Liver (tissue), 9 donors: ENCODE results near the gene MOB1B. TPM values are rescaled to one million over a fixed set of nuclear protein-coding genes. Genes with fewer than 3 reads are reported as not detected.
A peak's percentile ranks its signal among the peaks of the same experiment; 100 is the strongest.

Experiments
- DNase-seq: peaks from one replicate; pipeline ENCODE4 v3.0.0-alpha.2; 2017; ENCODE audit warnings: low spot score
- H3K27ac ChIP-seq, 2 donors: one replicate each; pipeline ENCODE4 v1.7.0; 2013; ENCODE audit warnings: inconsistent platforms in 2 of 2, low read length in 2 of 2, control low read depth in 1 of 2, low read depth in 1 of 2, mild to moderate bottlenecking in 1 of 2
- H3K27me3 ChIP-seq, 4 donors: one replicate each; pipeline versions ENCODE4 v1.6.1 to v1.7.0; 2013; ENCODE audit warnings: low read length in 3 of 4, inconsistent platforms in 1 of 4, mild to moderate bottlenecking in 1 of 4, moderate library complexity in 1 of 4; ENCODE audit not compliant: control insufficient read depth in 4 of 4, insufficient read depth in 4 of 4
- H3K36me3 ChIP-seq, 4 donors: one replicate each; pipeline versions ENCODE4 v1.6.1 to v1.7.0; 2013; ENCODE audit warnings: low read length in 3 of 4, mild to moderate bottlenecking in 3 of 4, low read depth in 1 of 4, moderate library complexity in 1 of 4; ENCODE audit not compliant: control insufficient read depth in 4 of 4, insufficient read depth in 3 of 4
- H3K4me1 ChIP-seq, 4 donors: one replicate each; pipeline versions ENCODE4 v1.6.1 to v1.7.0; 2013; ENCODE audit warnings: low read length in 3 of 4, mild to moderate bottlenecking in 3 of 4, moderate library complexity in 1 of 4; ENCODE audit not compliant: control insufficient read depth in 4 of 4, insufficient read depth in 4 of 4
- H3K4me3 ChIP-seq, 3 donors: one replicate each; pipeline versions ENCODE4 v1.6.1 to v1.7.0; 2013; ENCODE audit warnings: low read length in 3 of 3, control low read depth in 1 of 3, low read depth in 1 of 3, mild to moderate bottlenecking in 1 of 3
- H3K9ac ChIP-seq, 2 donors: one replicate each; pipeline ENCODE4 v1.7.0; 2013; ENCODE audit warnings: low read length in 2 of 2, mild to moderate bottlenecking in 2 of 2, moderate library complexity in 2 of 2, control low read depth in 1 of 2, low read depth in 1 of 2
- H3K9me3 ChIP-seq, 4 donors: one replicate each; pipeline versions ENCODE4 v1.6.1 to v1.7.0; 2013; ENCODE audit warnings: low read length in 3 of 4; ENCODE audit not compliant: control insufficient read depth in 4 of 4
- FOXA1 ChIP-seq: IDR thresholded peaks from 2 replicates; pipeline ENCODE4 v1.6.1; 2016; ENCODE audit warnings: antibody characterized with exemption
- GABPA ChIP-seq, 2 donors: IDR thresholded peaks in 1 of 2; conservative IDR thresholded peaks in 1 of 2; 2 replicates each; pipeline ENCODE4 v1.6.1; 2016; ENCODE audit warnings: antibody characterized with exemption in 2 of 2, mild to moderate bottlenecking in 1 of 2, moderate library complexity in 1 of 2
- HNF4A ChIP-seq, 2 donors: conservative IDR thresholded peaks; 2 replicates each; pipeline ENCODE4 v1.6.1; 2016; ENCODE audit warnings: antibody characterized with exemption in 2 of 2, mild to moderate bottlenecking in 2 of 2
- JUND ChIP-seq, 2 donors: IDR thresholded peaks; 2 replicates each; pipeline ENCODE4 v1.6.1; 2016; ENCODE audit warnings: antibody characterized with exemption in 2 of 2
- RAD21 ChIP-seq, 2 donors: IDR thresholded peaks; 2 replicates each; pipeline ENCODE4 v1.6.1; 2016; ENCODE audit warnings: antibody characterized with exemption in 2 of 2, mild to moderate bottlenecking in 2 of 2
- TAF1 ChIP-seq: conservative IDR thresholded peaks from 2 replicates; pipeline ENCODE4 v1.6.1; 2016; ENCODE audit warnings: antibody characterized with exemption, mild to moderate bottlenecking
- WGBS: extraction: QIAGEN DNeasy Blood & Tissue Kit; methylation state at CpG from one replicate; pipeline ENCODE4 v1.1.7; 2013; 5-methylcytosine and 5-hydroxymethylcytosine counted together
- polyA plus RNA-seq, 2 donors: library from polyadenylated mRNA; stranded (reverse) in 1 of 2; unstranded in 1 of 2; fragments of 200-250 nt in 1 of 2; fragments of >200 nt in 1 of 2; fragmentation: Nextera tagmentation in 1 of 2; extraction: Ambion mirVana in 1 of 2; gene quantifications; one replicate each; pipeline versions ENCODE4 v1.2.1 to v1.2.3, GENCODE V29; 2013 to 2015
- total RNA-seq, 2 donors: library from RNA; depleted of rRNA; stranded (reverse); fragments of >200 nt; gene quantifications; one replicate each; pipeline ENCODE4 v1.2.3, GENCODE V29; 2014
- TF ChIP-seq, protein P1 (sequence below): IDR thresholded peaks from 2 replicates; pipeline ENCODE4 v1.6.1; 2016; ENCODE audit warnings: antibody characterized with exemption, mild to moderate bottlenecking
- TF ChIP-seq, protein P2 (sequence below): fragments of 150-350 bp; IDR thresholded peaks from 2 replicates; pipeline ENCODE4 v1.5.1; 2017; ENCODE audit warnings: improper control_type of control experiment, low read depth, low read length; ENCODE audit not compliant: missing input control
- donor health status: healthy.
- donor health status: healthy.
- donor health status: healthy.
- donor health status: healthy.
- donor health status: healthy.

Gene MOB1B
- total and polyA plus RNA-seq, 4 donors, result 2.1 to 69.0 (median 3.7) TPM

DNA sequence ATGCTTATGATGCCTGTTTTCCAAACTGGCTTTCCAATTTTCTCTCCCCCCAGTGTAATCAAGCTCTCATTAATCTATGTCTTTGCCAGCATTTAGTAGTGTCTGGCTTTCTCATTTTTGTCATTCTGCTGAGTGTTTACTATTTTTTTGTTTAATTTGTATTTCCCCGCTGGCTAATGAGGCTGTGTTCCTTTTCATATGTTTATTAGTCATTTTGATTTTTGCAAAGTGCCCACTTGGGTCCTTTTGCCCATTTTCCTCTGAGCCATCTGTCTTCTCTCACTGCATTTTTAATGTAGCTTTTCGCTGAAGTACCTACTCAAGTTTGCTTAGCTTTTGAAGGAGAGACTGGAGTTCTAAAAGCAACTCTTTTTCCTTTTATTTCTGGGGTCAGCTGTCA, 106.0 kb downstream of the MOB1B start:
- H3K36me3 ChIP-seq, result no peaks in the 10 kb centered on the region
- no peak overlapping the region for H3K9ac ChIP-seq
- no peak for DNase-seq
- no peaks in the 10 kb centered on the region for H3K27me3 ChIP-seq
- H3K4me3 ChIP-seq, result no peak overlapping the region
- no peak for TF ChIP-seq FOXA1
- no peak overlapping the region for H3K27ac ChIP-seq
- WGBS, result 98% methylated on average over 2 of the region's 2 CpGs
- H3K9me3 ChIP-seq, result no peaks in the 10 kb centered on the region
- H3K4me1 ChIP-seq, result no peaks in the 10 kb centered on the region

DNA sequence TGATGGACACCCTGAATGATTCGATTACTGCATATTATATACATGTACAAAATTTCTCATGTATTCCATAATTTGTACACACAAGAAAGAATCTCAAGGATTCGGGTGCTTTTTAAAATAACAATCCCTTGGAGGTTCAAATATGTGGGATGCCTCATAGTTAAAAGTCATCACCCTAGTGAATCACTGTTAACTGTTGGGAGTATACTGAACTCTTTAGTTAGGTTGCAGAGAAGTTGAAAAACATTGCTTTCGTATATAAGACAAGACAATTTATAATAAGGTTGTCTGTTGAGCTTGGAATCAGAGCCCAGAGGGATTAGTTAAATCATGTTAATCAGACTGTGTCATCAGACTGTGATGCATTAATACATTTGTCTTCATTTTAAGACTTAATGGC, 106.9 kb downstream of the MOB1B start:
- Histone ChIP-seq H3K27ac (no peak overlapping the region), H3K27me3 (no peaks in the 10 kb centered on the region), H3K4me3 (no peak overlapping the region), H3K4me1 (no peaks in the 10 kb centered on the region), H3K36me3 (no peaks in the 10 kb centered on the region), H3K9me3 (no peaks in the 10 kb centered on the region), H3K9ac (no peak overlapping the region)
- no peak for DNase-seq
- WGBS, result 88% methylated on average over 3 of the region's 3 CpGs
- no peak for TF ChIP-seq HNF4A (conservative IDR thresholded peaks at IDR 0.05)

DNA sequence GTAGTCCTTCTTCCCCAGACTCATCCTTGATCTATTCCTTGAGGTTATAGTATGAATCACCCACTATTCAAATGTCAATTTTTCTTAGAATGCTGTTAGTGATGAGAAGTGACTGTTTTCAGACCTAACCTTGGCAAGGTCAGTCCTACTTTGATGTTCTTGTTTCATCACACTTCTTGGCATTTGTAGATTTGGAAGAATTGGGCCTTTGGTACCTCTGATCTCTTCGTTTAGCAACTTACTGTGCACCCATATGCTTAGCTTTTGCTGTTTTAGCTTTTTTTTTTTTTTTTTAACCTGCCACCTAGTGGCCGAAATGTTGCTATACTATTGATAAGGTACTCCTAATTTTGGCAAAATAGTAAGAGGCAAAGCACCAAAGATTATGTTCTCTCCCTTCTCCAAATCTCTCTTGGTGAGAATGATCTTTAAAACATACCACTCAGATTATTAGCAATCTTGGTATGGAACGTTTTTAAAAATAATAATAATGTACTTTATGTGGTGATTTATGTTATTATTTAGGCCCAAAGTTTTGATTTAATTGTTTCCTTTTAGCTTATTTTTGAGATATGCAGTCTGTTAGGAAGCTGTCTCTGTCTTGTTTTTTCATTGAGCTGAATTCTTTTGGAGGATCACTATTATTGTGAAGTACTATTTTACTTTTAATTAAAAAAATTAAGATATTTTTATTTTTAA, 107.9 kb downstream of the MOB1B start:
- H3K9ac ChIP-seq, result peak overlapping the region in 1 of 2 donors; percentile 39
- no peaks in the 10 kb centered on the region for H3K4me1 ChIP-seq
- H3K4me3 ChIP-seq, result no peak overlapping the region
- TF ChIP-seq GABPA (IDR thresholded peaks at IDR 0.05 in 1 of 2, conservative IDR thresholded peaks at IDR 0.05 in 1 of 2) (no peak), TAF1 (no peak), JUND (IDR thresholded peaks at IDR 0.05) (no peak), RAD21 (IDR thresholded peaks at IDR 0.05) (peak; percentile 80), HNF4A (conservative IDR thresholded peaks at IDR 0.05) (no peak)
- TF ChIP-seq, protein P1, sequence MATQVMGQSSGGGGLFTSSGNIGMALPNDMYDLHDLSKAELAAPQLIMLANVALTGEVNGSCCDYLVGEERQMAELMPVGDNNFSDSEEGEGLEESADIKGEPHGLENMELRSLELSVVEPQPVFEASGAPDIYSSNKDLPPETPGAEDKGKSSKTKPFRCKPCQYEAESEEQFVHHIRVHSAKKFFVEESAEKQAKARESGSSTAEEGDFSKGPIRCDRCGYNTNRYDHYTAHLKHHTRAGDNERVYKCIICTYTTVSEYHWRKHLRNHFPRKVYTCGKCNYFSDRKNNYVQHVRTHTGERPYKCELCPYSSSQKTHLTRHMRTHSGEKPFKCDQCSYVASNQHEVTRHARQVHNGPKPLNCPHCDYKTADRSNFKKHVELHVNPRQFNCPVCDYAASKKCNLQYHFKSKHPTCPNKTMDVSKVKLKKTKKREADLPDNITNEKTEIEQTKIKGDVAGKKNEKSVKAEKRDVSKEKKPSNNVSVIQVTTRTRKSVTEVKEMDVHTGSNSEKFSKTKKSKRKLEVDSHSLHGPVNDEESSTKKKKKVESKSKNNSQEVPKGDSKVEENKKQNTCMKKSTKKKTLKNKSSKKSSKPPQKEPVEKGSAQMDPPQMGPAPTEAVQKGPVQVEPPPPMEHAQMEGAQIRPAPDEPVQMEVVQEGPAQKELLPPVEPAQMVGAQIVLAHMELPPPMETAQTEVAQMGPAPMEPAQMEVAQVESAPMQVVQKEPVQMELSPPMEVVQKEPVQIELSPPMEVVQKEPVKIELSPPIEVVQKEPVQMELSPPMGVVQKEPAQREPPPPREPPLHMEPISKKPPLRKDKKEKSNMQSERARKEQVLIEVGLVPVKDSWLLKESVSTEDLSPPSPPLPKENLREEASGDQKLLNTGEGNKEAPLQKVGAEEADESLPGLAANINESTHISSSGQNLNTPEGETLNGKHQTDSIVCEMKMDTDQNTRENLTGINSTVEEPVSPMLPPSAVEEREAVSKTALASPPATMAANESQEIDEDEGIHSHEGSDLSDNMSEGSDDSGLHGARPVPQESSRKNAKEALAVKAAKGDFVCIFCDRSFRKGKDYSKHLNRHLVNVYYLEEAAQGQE, result no peak
- TF ChIP-seq, protein P2, sequence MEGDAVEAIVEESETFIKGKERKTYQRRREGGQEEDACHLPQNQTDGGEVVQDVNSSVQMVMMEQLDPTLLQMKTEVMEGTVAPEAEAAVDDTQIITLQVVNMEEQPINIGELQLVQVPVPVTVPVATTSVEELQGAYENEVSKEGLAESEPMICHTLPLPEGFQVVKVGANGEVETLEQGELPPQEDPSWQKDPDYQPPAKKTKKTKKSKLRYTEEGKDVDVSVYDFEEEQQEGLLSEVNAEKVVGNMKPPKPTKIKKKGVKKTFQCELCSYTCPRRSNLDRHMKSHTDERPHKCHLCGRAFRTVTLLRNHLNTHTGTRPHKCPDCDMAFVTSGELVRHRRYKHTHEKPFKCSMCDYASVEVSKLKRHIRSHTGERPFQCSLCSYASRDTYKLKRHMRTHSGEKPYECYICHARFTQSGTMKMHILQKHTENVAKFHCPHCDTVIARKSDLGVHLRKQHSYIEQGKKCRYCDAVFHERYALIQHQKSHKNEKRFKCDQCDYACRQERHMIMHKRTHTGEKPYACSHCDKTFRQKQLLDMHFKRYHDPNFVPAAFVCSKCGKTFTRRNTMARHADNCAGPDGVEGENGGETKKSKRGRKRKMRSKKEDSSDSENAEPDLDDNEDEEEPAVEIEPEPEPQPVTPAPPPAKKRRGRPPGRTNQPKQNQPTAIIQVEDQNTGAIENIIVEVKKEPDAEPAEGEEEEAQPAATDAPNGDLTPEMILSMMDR, result peak; percentile 56
- no peak overlapping the region for H3K27ac ChIP-seq
- H3K36me3 ChIP-seq, result no peaks in the 10 kb centered on the region
- WGBS, result under 1% methylated on average over 3 of the region's 3 CpGs
- H3K9me3 ChIP-seq, result no peaks in the 10 kb centered on the region
- no peaks in the 10 kb centered on the region for H3K27me3 ChIP-seq
- no peak for DNase-seq
